T-helper 2 cell treated with Interferon-gamma antibody and Interleukin-4, amounts not matched to agents 100 ng/mL and 5 ng/mL, for 36 hours (primary cell): Measurements from ENCODE around the gene RXFP3. TPM values are rescaled to one million over a fixed set of nuclear protein-coding genes. Genes with fewer than 3 reads are reported as not detected.
"Not testable (repeated sequence)": the region's sequence is repeated elsewhere in the genome, so short reads cannot be mapped to it uniquely, and the experiment has no call there.

Experiments
- intact Hi-C: fragments of 100-400 bp; cut with micrococcal nuclease; formaldehyde crosslinking; loops from one replicate; pipeline ENCODE4 v1.15.1; 2023
- total RNA-seq: library from RNA; stranded (reverse); gene quantifications from 2 replicates; pipeline ENCODE4 v1.2.3, GENCODE V29; 2022

The RXFP3 gene
- total RNA-seq, 1 donor from 2014 or later = not detected

DNA sequence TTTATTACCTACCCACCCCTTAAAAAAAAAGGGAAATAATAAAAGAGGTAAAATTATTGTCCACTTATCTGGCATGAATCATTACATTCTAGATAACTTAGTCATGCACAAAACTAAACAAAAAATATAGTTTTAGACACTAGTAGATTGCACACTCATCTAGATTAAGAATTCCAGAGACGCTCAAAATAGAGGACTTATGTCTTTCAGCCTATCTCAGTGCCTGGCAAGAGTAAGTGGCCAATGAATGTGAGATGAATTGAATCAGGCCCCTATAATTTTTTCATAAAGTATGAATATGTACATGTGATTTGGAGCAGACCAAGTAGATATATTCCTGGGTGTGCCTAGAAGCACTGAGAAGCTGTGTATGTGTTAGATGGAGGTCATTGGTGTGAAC, 2.0 kb upstream of the RXFP3 start:
- intact Hi-C loops = loop anchor here (1.0 to 10.0 kb wide), 5 partner anchors 79 to 498 kb away; partner anchors contain the start of gene TARS1

DNA sequence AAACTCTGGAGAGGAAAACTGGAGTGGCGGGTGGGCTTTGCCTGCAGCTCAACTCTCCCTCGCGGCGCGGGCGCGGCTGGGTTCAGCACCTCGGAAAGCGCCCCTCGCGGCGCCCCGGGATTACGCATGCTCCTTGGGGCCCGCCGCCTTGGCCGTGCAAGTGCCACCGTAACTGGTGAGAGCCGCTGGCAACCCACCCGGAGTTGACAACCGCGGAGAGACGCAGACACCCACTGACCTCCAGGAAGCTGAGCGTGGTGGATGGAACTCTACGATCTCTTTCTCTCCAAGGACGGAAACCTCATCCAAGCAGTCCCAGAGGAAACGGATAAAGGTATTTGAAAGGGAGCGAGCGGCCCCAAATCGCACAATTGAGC, 194 bp upstream of the RXFP3 start:
- intact Hi-C loops = loop anchor here (5.0 to 10.0 kb wide), 3 partner anchors 81 to 1224 kb away; partner anchors contain the start of gene NPR3

DNA sequence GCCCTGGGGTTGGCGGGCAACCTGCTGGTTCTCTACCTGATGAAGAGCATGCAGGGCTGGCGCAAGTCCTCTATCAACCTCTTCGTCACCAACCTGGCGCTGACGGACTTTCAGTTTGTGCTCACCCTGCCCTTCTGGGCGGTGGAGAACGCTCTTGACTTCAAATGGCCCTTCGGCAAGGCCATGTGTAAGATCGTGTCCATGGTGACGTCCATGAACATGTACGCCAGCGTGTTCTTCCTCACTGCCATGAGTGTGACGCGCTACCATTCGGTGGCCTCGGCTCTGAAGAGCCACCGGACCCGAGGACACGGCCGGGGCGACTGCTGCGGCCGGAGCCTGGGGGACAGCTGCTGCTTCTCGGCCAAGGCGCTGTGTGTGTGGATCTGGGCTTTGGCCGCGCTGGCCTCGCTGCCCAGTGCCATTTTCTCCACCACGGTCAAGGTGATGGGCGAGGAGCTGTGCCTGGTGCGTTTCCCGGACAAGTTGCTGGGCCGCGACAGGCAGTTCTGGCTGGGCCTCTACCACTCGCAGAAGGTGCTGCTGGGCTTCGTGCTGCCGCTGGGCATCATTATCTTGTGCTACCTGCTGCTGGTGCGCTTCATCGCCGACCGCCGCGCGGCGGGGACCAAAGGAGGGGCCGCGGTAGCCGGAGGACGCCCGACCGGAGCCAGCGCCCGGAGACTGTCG, 976 bp downstream of the RXFP3 start:
- intact Hi-C loops = loop anchor here (5.0 to 10.0 kb wide), 3 partner anchors 82 to 1225 kb away; partner anchors contain the start of gene NPR3

DNA sequence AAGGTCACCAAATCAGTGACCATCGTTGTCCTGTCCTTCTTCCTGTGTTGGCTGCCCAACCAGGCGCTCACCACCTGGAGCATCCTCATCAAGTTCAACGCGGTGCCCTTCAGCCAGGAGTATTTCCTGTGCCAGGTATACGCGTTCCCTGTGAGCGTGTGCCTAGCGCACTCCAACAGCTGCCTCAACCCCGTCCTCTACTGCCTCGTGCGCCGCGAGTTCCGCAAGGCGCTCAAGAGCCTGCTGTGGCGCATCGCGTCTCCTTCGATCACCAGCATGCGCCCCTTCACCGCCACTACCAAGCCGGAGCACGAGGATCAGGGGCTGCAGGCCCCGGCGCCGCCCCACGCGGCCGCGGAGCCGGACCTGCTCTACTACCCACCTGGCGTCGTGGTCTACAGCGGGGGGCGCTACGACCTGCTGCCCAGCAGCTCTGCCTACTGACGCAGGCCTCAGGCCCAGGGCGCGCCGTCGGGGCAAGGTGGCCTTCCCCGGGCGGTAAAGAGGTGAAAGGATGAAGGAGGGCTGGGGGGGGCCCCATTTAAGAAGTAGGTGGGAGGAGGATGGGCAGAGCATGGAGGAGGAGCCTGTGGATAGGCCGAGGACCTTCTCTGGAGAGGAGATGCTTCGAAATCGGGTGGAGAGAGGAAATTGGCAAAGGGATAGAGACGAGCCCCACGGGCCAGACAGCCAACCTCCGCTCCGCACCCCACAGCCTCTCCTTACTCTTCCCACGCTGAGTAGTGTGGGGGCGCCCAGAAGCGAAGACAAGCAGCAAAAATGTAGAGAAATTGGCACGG, 1.7 kb downstream of the RXFP3 start:
- intact Hi-C loops = loop anchor here (5.0 to 10.0 kb wide), 3 partner anchors 83 to 1226 kb away; partner anchors contain the start of gene NPR3

DNA sequence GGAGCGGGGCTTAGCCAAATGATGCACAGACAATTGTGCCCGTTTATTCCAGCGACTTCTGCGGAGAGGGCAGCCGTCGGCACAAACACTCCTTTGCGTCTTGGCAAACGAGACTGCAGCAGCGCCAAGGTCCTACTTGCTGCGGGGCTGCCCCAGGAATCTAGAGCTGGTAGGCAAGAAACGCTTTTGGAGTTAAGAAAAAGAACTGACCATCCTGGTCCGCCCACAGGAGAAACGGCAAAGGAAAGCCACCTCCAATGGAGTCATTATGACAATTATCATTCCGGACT, 2.3 kb downstream of the RXFP3 start:
- intact Hi-C loops = loop anchor here (5.0 to 10.0 kb wide), 3 partner anchors 84 to 1226 kb away; partner anchors contain the start of gene NPR3

DNA sequence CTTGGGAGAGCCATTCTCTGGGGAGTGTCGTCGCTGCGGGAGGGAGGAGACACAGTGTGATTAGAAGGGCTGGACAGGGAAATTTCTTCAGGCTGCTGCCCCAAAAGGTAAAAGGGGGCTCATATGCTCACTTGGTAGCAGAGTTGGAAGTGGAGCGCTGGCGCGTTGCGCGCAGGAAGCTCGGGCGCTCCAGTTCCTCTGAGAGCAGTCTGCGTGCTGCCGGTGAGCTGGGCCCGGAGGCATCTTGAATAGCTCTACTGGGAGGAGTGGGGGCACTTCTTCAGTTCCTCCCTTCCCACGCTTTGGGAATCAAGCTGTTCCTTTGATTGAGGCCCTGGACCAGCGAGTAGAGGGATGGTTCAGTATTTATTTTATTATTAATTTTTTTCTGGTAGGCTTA, 2.7 kb downstream of the RXFP3 start:
- intact Hi-C loops = loop anchor here (5.0 to 10.0 kb wide), 3 partner anchors 84 to 1227 kb away; partner anchors contain the start of gene NPR3

DNA sequence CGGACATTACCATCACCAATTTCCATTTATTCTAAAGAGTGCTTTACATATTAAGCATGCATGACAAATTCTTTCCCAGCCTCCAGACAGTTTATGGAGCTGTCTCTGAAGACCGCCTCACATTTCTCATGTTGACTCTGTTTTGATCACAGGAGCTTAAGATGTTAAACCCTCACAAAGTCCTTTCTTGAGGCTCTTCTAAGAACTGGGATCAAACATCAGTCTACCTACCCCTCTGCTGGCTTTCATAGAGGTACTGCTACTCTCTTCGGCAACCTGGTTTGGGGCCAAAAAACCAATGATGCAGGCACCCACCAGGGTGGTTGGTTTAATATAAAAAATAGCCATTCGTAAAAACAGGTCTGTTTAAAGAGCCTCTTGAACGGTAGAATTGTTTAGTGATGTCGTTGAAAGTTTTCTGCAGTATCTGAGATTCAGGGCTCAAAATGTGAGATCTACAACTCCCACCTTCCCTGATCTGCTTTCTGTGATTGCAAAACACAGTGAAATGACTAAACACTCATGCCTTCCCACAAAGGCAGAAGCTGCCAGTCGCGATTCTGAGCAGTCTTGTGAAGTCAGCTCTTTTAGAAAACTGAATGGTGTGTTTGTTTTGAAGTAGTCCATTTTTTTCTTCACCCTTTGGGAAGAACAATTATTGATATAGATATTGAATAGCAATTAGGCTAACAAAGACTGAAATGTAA, 3.5 kb downstream of the RXFP3 start:
- intact Hi-C loops = loop anchor here (5.0 to 10.0 kb wide), 3 partner anchors 85 to 1227 kb away; partner anchors contain the start of gene NPR3

DNA sequence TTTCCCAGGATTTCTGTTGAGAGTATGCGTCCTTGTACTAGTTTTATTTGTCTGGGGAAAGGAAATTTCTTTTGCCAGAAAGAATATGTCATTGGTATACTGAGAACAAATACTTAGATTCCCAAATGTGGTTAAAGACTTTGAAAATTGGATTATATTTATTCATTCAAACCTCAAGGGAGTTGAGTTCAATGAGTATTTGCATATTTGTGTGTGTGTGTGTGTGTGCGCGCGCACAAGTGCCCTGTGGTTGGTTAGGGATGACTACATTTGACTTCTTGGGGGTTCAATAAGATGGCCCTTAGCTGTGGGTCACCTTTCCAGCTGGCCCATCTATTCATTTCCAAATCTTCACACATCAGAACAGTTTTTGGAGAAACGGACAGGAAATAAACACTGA, 4.9 kb downstream of the RXFP3 start:
- intact Hi-C loops = no loop called here

DNA sequence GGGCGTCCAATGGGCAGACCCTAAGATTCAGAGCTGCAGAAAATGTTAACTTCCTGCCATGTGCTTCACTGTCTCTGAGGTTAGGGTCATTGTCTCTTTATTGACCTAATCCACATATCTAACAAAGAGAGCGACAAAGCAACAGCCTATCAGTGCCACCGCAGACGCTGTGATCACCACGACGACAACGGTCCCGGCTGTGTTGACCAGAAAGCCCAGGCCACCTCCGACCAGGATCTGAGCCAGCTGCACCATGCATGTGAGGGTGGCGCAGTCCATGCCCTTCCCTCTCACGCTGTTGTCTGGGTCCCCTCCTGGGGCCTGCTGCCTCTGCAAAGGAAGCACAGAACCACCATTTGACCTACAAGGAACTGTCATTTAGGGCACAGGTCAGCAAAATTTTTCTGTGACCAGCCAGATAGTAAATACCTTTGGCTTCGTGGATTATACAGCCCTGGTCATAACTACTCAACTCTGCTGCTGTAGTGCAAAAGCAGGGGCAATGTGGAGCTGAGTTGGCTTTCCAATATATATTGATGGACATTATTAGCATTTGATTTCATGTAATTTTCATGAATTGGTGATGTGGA, 8.5 kb downstream of the RXFP3 start:
- intact Hi-C loops = no loop called here

DNA sequence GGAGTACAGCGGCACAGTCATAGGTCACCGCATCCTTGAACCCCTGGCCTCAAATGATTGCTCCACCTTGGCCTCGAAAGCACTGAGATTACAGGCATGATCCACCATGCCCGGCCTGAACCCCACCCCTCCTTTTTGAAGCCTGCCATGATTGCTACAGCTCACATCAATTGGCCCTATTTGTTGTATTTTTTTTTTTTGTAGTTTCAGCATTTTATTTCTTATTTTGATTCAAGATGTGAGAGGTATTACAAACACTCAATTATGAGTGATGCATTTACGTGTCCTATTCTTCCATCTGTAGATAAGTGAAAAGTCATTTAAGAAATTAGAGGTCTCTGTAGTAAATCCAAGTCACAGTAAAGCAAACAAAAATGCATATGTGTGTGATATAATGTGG, 16.0 kb downstream of the RXFP3 start:
- intact Hi-C loops = not testable (repeated sequence)

DNA sequence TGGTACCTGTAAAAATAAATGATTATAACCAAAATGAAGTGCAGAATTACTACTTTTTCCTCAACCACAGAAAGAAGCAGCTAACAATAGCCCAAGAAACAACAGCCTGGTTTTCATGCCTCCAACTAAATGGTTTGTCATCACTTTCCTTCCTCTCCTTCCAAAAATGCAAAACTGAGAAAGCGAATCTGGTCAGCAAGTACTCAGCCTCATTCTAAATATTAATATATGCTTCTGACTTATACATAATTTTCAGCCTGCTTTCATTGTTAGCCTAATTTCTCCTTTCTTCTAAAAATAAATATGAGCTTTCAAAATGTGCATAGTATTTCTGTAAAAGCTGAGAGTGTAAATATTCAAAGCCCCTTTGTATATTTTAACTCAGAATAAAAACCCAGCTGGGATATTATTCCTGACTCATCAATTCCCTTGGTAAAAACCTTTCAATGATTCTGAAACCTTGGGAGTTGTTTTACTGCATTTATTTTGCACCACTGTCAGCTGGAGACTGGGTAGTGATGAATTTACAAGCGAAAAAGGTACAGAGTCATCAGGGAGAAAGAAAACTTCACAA, 21.5 kb downstream of the RXFP3 start:
- intact Hi-C loops = no loop called here

DNA sequence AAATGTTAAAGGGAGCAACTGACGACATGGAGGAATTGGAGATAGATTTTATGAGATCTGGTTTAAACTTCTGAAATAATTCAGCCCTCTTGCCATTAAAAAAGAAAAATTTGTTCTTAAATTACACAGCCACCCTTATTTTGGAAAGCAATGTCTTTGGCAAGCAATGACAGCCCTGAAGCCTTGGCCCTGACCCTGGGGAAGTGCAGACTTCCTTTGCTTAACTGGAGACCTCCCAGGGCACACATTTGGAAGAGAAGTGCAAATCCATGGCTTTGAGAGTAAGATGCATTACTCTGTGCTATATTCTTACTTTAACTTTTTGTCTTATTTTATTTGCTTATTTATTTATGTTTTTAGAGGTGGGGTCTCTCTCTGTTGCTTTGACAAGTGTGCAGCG, 22.0 kb downstream of the RXFP3 start:
- intact Hi-C loops = no loop called here

DNA sequence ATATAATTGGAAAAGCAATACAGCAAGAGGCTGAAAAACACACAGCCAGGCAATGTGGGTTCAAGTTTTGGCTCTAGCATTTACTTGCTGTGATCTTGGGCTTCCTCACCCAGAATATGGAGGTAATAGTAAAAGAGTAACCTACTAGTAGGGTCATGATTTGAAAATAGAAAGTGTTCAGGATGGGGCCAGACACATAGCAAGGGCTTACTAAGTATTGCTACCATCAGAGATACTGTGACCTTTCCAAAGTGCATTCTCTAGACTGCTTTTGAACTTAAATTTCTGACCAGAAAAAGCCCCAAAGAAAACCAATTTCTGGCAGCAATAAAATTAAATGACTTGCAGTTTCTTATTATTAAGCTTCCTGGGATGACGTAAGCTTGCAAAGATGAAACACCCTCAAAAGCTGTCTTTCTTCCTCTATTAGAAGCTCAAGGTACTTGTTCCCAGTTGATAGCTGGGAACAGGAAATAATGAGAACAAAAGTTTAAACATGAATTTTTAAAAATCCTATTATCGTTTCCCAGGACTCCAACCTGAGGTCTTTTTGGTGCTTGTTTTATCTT, 28.0 kb downstream of the RXFP3 start:
- intact Hi-C loops = no loop called here

DNA sequence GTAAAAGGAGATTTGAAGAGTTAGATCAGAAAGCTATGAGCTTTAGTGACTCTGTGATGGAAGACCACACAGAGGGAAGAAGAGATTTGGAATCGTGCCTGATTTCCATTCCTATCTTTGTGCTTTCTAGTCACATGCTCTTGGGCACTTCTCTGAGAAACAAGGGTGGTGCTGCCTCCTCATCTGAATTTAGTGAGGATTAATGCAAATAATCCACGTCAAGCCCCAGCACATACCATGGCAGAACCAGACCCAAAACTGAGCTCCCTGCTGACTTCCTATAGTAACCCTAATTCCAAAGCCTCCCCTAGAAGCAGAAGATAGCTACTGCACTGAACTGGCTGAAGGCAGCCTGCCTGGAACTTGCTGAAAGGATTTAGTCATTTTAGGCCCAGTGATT, 30.6 kb downstream of the RXFP3 start:
- intact Hi-C loops = no loop called here

DNA sequence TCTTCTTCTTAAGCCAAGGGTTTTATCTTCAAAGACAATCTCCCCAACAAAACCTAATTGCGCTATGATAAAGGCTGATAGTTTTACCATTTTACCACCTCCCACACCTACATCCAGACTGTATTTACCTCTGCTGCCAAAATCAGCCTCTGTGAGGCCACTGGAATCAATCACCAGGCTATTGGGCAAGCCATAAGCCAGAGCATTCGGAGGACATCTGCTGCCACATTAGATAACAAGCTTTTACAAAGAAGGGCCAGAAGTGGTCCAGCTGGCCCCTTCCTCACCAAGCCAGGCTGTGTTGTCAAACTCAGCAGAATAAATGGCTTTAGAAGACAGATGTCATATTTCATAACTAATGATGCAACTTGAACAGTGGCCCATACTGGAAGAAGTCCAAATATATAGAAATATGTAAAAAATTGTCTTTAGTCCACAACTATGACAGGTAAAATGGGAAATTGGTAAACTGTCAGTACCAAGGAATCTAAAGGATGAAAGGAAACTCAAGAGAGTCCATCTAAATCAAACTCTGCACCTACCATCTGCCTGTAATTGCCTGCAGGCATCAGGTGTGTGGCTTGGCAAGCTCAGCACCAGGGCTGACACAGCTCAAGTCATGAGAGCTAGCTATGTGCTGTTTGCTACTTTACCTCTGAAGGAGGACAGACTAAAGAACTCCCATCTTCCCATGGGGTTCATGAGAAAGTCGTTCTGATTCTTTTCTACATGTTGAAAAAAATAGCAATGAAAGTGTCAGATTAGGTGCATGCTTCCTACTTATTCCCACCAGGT, 32.2 kb downstream of the RXFP3 start:
- intact Hi-C loops = no loop called here

DNA sequence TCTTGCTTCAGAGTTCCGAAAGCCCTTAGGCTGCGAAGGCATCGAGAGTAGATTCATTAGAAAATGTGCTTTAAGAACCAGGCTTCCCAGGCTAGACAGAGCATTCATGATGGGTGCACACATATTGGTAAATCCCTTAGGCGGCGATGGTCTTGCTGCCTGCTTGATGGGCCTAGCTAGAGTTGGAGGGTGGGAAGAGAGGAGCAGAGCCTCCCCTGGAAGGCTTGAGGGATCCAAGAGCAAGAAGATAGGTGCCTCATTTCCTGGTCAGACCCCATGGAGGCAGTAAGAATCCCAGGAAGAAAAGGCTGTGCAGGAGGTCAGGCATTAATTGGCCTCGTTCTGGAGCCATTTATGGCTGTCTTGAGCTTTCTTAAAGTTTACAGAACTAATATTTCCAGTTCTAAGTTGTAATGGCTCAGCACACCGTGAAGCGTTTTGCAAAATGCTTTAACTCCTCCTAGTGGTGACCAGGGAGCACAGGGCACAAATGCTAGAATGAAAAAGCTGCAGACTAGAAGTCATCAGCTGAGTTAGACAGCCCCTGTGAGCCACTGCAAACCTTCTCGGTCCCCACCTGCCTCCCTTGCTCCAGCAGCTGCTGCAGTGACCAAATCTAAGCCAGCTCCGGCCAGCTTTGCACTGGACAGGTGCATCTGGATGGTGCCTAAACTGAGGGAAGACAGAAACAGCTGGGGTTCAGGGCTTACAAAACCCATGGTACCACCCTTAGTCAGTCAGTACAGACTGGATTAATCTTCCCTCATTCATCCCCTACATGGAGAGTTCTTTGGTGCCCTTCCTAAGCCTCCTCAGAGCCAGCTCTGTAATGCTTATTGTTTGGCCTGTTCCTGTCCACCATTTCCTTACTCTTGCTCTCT, 33.6 kb downstream of the RXFP3 start:
- intact Hi-C loops = loop anchor here (1.0 to 2.0 kb wide), 2 partner anchors 381 to 534 kb away; no protein-coding TSS in a partner anchor

DNA sequence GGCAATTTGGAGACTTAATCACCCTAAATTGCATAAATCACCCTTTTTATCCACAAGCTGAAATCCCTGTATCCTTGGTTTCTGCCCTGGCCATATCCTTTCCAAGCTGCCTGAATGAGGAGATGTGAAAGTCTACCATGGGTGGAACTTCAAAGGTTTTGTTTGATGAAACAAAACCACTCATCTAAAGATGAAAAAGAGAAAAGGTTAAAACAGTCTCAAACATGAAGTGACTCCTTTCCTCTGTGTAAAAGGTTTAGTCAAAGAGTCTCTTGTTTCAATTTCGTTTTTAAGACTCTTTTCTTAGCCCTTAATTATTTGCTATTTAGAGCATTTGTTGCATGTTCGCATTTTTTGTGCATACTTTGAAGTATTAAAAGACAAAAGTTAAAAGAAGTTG, 37.1 kb downstream of the RXFP3 start:
- intact Hi-C loops = no loop called here

DNA sequence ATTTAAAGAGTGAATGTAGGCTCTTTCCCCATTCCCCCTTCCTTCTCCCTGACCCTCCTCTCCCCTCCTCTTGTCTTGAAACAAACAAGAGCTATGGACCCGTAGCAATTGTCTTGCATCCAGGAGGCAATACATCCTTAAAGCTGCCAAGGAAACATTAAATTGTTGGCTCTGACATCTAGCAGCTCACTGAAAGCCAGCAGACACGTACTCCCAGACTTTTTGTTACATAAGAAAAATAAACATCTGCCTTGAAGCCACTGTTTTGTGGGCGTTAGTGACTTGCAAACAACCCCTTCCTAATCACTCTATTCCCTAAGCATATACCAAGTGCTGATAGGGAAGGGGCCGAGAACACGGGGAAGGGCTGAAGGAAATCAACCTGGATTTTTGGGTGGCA, 39.7 kb downstream of the RXFP3 start:
- intact Hi-C loops = no loop called here

DNA sequence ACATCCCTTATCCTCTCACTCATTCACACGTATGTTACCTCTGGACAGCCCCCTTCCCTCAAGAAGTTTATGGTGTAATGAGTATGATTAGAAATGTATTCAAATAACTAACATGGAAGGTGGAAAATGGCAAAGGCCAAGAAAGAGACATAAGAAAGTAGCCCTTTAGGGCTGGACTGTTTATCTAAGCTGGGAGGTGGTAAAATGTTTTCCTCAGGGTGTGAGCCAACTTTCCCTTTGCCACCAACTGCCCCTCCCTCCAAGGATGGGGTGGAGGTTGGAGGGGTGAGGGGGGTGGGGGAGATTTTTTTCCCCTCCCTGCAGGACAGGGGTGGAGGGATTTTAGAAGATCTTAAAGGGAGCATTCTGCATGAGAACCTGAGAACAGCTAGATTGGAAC, 40.1 kb downstream of the RXFP3 start:
- intact Hi-C loops = no loop called here
